ENCODE data around the gene TMEM120A.

The TMEM120A gene

GRCh38 chr7:75971961-75972763, 22.2 kb downstream of the TMEM120A start:
- H3K9me3 ChIP-seq (ENCODE audit: insufficient read depth, low read depth, low read length), result no peaks in the 10 kb centered on the region
- no peak overlapping the region for H4K12ac ChIP-seq (ENCODE audit: low read depth, low read length)

GRCh38 chr7:75971309-75971960, 23.0 kb downstream of the TMEM120A start:
- Histone ChIP-seq H4K12ac (ENCODE audit: low read depth, low read length) (no peak overlapping the region), H2BK120ac (ENCODE audit: insufficient read depth, low read length, poor library complexity) (no peak overlapping the region), H2AK5ac (ENCODE audit: low read length) (no peak overlapping the region), H3K36me3 (ENCODE audit: control insufficient read depth in 1 of 2, insufficient read depth in 2 of 2, low read length in 2 of 2) (peaks cover 11 to 12% of the 10 kb centered on the region in 2 experiments), H3K23ac (ENCODE audit: low read length) (no peak overlapping the region), H3K9ac (ENCODE audit: low read length) (no peak overlapping the region), H3K4me2 (ENCODE audit: low read length) (no peak overlapping the region), H3K9me3 (ENCODE audit: insufficient read depth, low read depth, low read length) (no peaks in the 10 kb centered on the region), H3K4me3 (ENCODE audit: low read depth, low read length) (no peak overlapping the region), H3K4me1 (ENCODE audit: control insufficient read depth in 1 of 2, insufficient read depth in 2 of 2, low read length in 2 of 2) (peaks cover 0 to 4% of the 10 kb centered on the region in 2 experiments), H3K18ac (ENCODE audit: low read length) (no peak overlapping the region), H4K8ac (ENCODE audit: low read depth, low read length) (no peak overlapping the region), H4K91ac (ENCODE audit: low read depth, low read length) (no peak overlapping the region), H2AFZ (ENCODE audit: insufficient read depth, low read length, poor library complexity) (no peak overlapping the region), H3K27ac (ENCODE audit: low read depth, low read length) (no peak overlapping the region), H2BK5ac (ENCODE audit: low read depth, low read length, poor library complexity) (no peak overlapping the region), H3K4ac (ENCODE audit: low read depth, low read length) (no peak overlapping the region), H2BK12ac (ENCODE audit: low read length) (no peak overlapping the region), H3K79me1 (ENCODE audit: low read length) (no peaks in the 10 kb centered on the region), H3K79me2 (ENCODE audit: control insufficient read depth, insufficient read depth, low read length, poor library complexity) (no peaks in the 10 kb centered on the region), H3K27me3 (ENCODE audit: insufficient read depth, low read length) (no peaks in the 10 kb centered on the region), H3K14ac (ENCODE audit: low read length) (no peak overlapping the region)
- WGBS (ENCODE audit: extremely low coverage, insufficient coverage, insufficient read length), result no CpG with 5 or more reads among the region's 14 CpGs
- no peak for DNase-seq

More at GRCh38 chr7:75971961-75972763, 22.2 kb downstream of the TMEM120A start:
- Histone ChIP-seq H3K4ac (ENCODE audit: low read depth, low read length) (no peak overlapping the region), H3K18ac (ENCODE audit: low read length) (no peak overlapping the region), H3K14ac (ENCODE audit: low read length) (no peak overlapping the region), H4K91ac (ENCODE audit: low read depth, low read length) (no peak overlapping the region), H4K8ac (ENCODE audit: low read depth, low read length) (no peak overlapping the region), H3K27ac (ENCODE audit: low read depth, low read length) (no peak overlapping the region), H3K36me3 (ENCODE audit: control insufficient read depth in 1 of 2, insufficient read depth in 2 of 2, low read length in 2 of 2) (peaks cover 9 to 10% of the 10 kb centered on the region in 2 experiments), H2AK5ac (ENCODE audit: low read length) (no peak overlapping the region), H3K23ac (ENCODE audit: low read length) (no peak overlapping the region), H3K79me2 (ENCODE audit: control insufficient read depth, insufficient read depth, low read length, poor library complexity) (no peaks in the 10 kb centered on the region), H3K4me2 (ENCODE audit: low read length) (no peak overlapping the region), H2BK12ac (ENCODE audit: low read length) (no peak overlapping the region), H3K4me3 (ENCODE audit: low read depth, low read length) (no peak overlapping the region), H2BK120ac (ENCODE audit: insufficient read depth, low read length, poor library complexity) (no peak overlapping the region), H2BK5ac (ENCODE audit: low read depth, low read length, poor library complexity) (no peak overlapping the region), H2AFZ (ENCODE audit: insufficient read depth, low read length, poor library complexity) (no peak overlapping the region), H3K9ac (ENCODE audit: low read length) (no peak overlapping the region), H3K27me3 (ENCODE audit: insufficient read depth, low read length) (no peaks in the 10 kb centered on the region), H3K79me1 (ENCODE audit: low read length) (no peaks in the 10 kb centered on the region), H3K4me1 (ENCODE audit: control insufficient read depth in 1 of 2, insufficient read depth in 2 of 2, low read length in 2 of 2) (peaks cover 0 to 4% of the 10 kb centered on the region in 2 experiments)
- no CpG with 5 or more reads among the region's 19 CpGs for WGBS (ENCODE audit: extremely low coverage, insufficient coverage, insufficient read length)
- peak; percentile 96 for DNase-seq

GRCh38 chr7:75969704-75970498, 24.5 kb downstream of the TMEM120A start:
- H2BK5ac ChIP-seq (ENCODE audit: low read depth, low read length, poor library complexity), result no peak overlapping the region
- peaks cover 0 to 4% of the 10 kb centered on the region in 2 experiments for H3K4me1 ChIP-seq (ENCODE audit: control insufficient read depth in 1 of 2, insufficient read depth in 2 of 2, low read length in 2 of 2)
- H3K9ac ChIP-seq (ENCODE audit: low read length), result no peak overlapping the region
- peaks cover 19 to 22% of the 10 kb centered on the region in 2 experiments for H3K36me3 ChIP-seq (ENCODE audit: control insufficient read depth in 1 of 2, insufficient read depth in 2 of 2, low read length in 2 of 2)
- H3K4me2 ChIP-seq (ENCODE audit: low read length), result no peak overlapping the region
- H3K79me2 ChIP-seq (ENCODE audit: control insufficient read depth, insufficient read depth, low read length, poor library complexity), result no peaks in the 10 kb centered on the region
- H3K23ac ChIP-seq (ENCODE audit: low read length), result no peak overlapping the region
- H2AK5ac ChIP-seq (ENCODE audit: low read length), result no peak overlapping the region
- no peak overlapping the region for H4K91ac ChIP-seq (ENCODE audit: low read depth, low read length)
- no CpG with 5 or more reads among the region's 30 CpGs for WGBS (ENCODE audit: extremely low coverage, insufficient coverage, insufficient read length)
- no peaks in the 10 kb centered on the region for H3K79me1 ChIP-seq (ENCODE audit: low read length)
- no peaks in the 10 kb centered on the region for H3K9me3 ChIP-seq (ENCODE audit: insufficient read depth, low read depth, low read length)
- H2AFZ ChIP-seq (ENCODE audit: insufficient read depth, low read length, poor library complexity), result no peak overlapping the region
- no peak overlapping the region for H3K14ac ChIP-seq (ENCODE audit: low read length)
- DNase-seq, result no peak
- H3K27ac ChIP-seq (ENCODE audit: low read depth, low read length), result no peak overlapping the region
- no peak overlapping the region for H2BK120ac ChIP-seq (ENCODE audit: insufficient read depth, low read length, poor library complexity)
- no peak overlapping the region for H3K4me3 ChIP-seq (ENCODE audit: low read depth, low read length)
- no peak overlapping the region for H4K12ac ChIP-seq (ENCODE audit: low read depth, low read length)
- no peak overlapping the region for H2BK12ac ChIP-seq (ENCODE audit: low read length)
- H4K8ac ChIP-seq (ENCODE audit: low read depth, low read length), result no peak overlapping the region
- H3K4ac ChIP-seq (ENCODE audit: low read depth, low read length), result no peak overlapping the region
- H3K27me3 ChIP-seq (ENCODE audit: insufficient read depth, low read length), result no peaks in the 10 kb centered on the region
- H3K18ac ChIP-seq (ENCODE audit: low read length), result no peak overlapping the region

GRCh38 chr7:75969182-75969581, 25.2 kb downstream of the TMEM120A start:
- H3K4ac ChIP-seq (ENCODE audit: low read depth, low read length), result no peak overlapping the region
- no peak overlapping the region for H3K14ac ChIP-seq (ENCODE audit: low read length)
- H3K4me1 ChIP-seq (ENCODE audit: control insufficient read depth in 1 of 2, insufficient read depth in 2 of 2, low read length in 2 of 2), result peaks cover 0 to 4% of the 10 kb centered on the region in 2 experiments
- no peak overlapping the region for H3K9ac ChIP-seq (ENCODE audit: low read length)
- no peak overlapping the region for H3K23ac ChIP-seq (ENCODE audit: low read length)
- H3K27ac ChIP-seq (ENCODE audit: low read depth, low read length), result no peak overlapping the region
- no peak overlapping the region for H3K18ac ChIP-seq (ENCODE audit: low read length)
- H3K4me3 ChIP-seq (ENCODE audit: low read depth, low read length), result no peak overlapping the region
- H3K36me3 ChIP-seq (ENCODE audit: control insufficient read depth in 1 of 2, insufficient read depth in 2 of 2, low read length in 2 of 2), result peaks cover 19 to 22% of the 10 kb centered on the region in 2 experiments
- H3K79me1 ChIP-seq (ENCODE audit: low read length), result no peaks in the 10 kb centered on the region
- no peaks in the 10 kb centered on the region for H3K79me2 ChIP-seq (ENCODE audit: control insufficient read depth, insufficient read depth, low read length, poor library complexity)
- no peak overlapping the region for H4K8ac ChIP-seq (ENCODE audit: low read depth, low read length)
- no peak overlapping the region for H2BK120ac ChIP-seq (ENCODE audit: insufficient read depth, low read length, poor library complexity)
- H2AK5ac ChIP-seq (ENCODE audit: low read length), result no peak overlapping the region
- H3K4me2 ChIP-seq (ENCODE audit: low read length), result no peak overlapping the region
- H2BK5ac ChIP-seq (ENCODE audit: low read depth, low read length, poor library complexity), result no peak overlapping the region
- H3K9me3 ChIP-seq (ENCODE audit: insufficient read depth, low read depth, low read length), result no peaks in the 10 kb centered on the region
- H3K27me3 ChIP-seq (ENCODE audit: insufficient read depth, low read length), result no peaks in the 10 kb centered on the region
- no peak for DNase-seq
- no peak overlapping the region for H2AFZ ChIP-seq (ENCODE audit: insufficient read depth, low read length, poor library complexity)
- no peak overlapping the region for H4K12ac ChIP-seq (ENCODE audit: low read depth, low read length)
- H4K91ac ChIP-seq (ENCODE audit: low read depth, low read length), result no peak overlapping the region
- no CpG with 5 or more reads among the region's 13 CpGs for WGBS (ENCODE audit: extremely low coverage, insufficient coverage, insufficient read length)
- H2BK12ac ChIP-seq (ENCODE audit: low read length), result no peak overlapping the region
